Vagina (tissue), 2 donors: ENCODE measurements around the gene PLEKHM3.

Experiments used
- CTCF ChIP-seq, 3 experiments: fragments of 450-650 bp in 2 of 3; fragments of 200-600 bp in 1 of 3; sonication (generic) in 1 of 3; IDR thresholded peaks; one replicate each; pipeline ENCODE4 v1.5.1; 2017 to 2019; ENCODE audit warnings: antibody characterized with exemption in 3 of 3, mild to moderate bottlenecking in 2 of 3, moderate library complexity in 2 of 3
- POLR2A ChIP-seq, 2 donors: fragments of 450-650 bp; IDR thresholded peaks; one replicate each; pipeline ENCODE4 v1.6.1; 2017; ENCODE audit warnings: antibody characterized with exemption in 2 of 2, mild to moderate bottlenecking in 2 of 2, moderate library complexity in 2 of 2
- POLR2AphosphoS5 ChIP-seq, 2 donors: sonication (generic); formaldehyde crosslinking; IDR thresholded peaks; one replicate each; pipeline ENCODE4 v1.9.0; 2017; ENCODE audit warnings: antibody characterized with exemption in 2 of 2, mild to moderate bottlenecking in 2 of 2, low read depth in 1 of 2; ENCODE audit not compliant: insufficient read depth in 1 of 2

- no peak for TF ChIP-seq CTCF (IDR thresholded peaks at IDR 0.05)
- no peak for TF ChIP-seq POLR2A (IDR thresholded peaks at IDR 0.05)
- no peak for TF ChIP-seq POLR2AphosphoS5 (IDR thresholded peaks at IDR 0.05; ENCODE audit: insufficient read depth in 1 of 2, low read depth in 1 of 2)
Measured at GRCh38 chr2:207805566-207806226, 219.6 kb downstream of the PLEKHM3 start.
